ENCODE data around the gene ACER3. TPM values are rescaled to one million over a fixed set of nuclear protein-coding genes. Genes with fewer than 3 reads are reported as not detected.

Gene ACER3
- total and polyA plus RNA-seq, 2 experiments from 2014 or later: 6.2 to 26.5 TPM

- TF ChIP-seq ETS1 (IDR thresholded peaks at IDR 0.05) (no peak), STAT1 (IDR thresholded peaks at IDR 0.05; ENCODE audit: unreplicated experiment) (no peak)
- TF ChIP-seq, protein P1, sequence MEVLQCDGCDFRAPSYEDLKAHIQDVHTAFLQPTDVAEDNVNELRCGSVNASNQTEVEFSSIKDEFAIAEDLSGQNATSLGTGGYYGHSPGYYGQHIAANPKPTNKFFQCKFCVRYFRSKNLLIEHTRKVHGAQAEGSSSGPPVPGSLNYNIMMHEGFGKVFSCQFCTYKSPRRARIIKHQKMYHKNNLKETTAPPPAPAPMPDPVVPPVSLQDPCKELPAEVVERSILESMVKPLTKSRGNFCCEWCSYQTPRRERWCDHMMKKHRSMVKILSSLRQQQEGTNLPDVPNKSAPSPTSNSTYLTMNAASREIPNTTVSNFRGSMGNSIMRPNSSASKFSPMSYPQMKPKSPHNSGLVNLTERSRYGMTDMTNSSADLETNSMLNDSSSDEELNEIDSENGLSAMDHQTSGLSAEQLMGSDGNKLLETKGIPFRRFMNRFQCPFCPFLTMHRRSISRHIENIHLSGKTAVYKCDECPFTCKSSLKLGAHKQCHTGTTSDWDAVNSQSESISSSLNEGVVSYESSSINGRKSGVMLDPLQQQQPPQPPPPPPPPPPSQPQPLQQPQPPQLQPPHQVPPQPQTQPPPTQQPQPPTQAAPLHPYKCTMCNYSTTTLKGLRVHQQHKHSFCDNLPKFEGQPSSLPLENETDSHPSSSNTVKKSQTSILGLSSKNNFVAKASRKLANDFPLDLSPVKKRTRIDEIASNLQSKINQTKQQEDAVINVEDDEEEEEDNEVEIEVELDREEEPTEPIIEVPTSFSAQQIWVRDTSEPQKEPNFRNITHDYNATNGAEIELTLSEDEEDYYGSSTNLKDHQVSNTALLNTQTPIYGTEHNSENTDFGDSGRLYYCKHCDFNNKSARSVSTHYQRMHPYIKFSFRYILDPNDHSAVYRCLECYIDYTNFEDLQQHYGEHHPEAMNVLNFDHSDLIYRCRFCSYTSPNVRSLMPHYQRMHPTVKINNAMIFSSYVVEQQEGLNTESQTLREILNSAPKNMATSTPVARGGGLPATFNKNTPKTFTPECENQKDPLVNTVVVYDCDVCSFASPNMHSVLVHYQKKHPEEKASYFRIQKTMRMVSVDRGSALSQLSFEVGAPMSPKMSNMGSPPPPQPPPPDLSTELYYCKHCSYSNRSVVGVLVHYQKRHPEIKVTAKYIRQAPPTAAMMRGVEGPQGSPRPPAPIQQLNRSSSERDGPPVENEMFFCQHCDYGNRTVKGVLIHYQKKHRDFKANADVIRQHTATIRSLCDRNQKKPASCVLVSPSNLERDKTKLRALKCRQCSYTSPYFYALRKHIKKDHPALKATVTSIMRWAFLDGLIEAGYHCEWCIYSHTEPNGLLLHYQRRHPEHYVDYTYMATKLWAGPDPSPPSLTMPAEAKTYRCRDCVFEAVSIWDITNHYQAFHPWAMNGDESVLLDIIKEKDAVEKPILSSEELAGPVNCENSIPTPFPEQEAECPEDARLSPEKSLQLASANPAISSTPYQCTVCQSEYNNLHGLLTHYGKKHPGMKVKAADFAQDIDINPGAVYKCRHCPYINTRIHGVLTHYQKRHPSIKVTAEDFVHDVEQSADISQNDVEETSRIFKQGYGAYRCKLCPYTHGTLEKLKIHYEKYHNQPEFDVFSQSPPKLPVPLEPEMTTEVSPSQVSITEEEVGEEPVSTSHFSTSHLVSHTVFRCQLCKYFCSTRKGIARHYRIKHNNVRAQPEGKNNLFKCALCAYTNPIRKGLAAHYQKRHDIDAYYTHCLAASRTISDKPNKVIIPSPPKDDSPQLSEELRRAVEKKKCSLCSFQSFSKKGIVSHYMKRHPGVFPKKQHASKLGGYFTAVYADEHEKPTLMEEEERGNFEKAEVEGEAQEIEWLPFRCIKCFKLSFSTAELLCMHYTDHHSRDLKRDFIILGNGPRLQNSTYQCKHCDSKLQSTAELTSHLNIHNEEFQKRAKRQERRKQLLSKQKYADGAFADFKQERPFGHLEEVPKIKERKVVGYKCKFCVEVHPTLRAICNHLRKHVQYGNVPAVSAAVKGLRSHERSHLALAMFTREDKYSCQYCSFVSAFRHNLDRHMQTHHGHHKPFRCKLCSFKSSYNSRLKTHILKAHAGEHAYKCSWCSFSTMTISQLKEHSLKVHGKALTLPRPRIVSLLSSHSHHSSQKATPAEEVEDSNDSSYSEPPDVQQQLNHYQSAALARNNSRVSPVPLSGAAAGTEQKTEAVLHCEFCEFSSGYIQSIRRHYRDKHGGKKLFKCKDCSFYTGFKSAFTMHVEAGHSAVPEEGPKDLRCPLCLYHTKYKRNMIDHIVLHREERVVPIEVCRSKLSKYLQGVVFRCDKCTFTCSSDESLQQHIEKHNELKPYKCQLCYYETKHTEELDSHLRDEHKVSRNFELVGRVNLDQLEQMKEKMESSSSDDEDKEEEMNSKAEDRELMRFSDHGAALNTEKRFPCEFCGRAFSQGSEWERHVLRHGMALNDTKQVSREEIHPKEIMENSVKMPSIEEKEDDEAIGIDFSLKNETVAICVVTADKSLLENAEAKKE (CRISPR knock-in tag; IDR thresholded peaks at IDR 0.05): no peak
Observed at GRCh38 chr11:76947190-76947589, 86.5 kb downstream of the ACER3 start (continued).

DNA sequence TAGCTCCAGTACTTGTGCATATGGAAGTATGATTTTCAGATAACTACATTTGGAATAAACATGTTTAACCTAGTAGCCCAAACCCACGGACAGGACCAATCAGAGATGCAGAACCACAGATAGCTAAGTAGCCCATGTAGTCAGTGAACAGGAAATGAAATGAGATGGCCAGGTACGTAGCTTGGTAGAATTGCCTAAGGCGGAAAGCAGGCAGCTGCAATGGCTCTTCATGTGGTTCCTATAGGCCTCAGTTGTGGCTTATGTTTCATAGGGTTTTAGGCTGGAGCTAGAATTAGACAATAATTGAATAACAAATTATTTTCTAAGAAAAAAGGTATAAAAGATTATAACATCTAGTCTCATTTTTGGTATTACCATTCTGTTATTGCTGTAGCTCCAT lies 87.1 kb downstream of the ACER3 start:
- H3K9me2 ChIP-seq (ENCODE audit: insufficient read depth): no peaks in the 10 kb centered on the region
- TF ChIP-seq STAT1 (IDR thresholded peaks at IDR 0.05; ENCODE audit: unreplicated experiment) (no peak), ZNF114 (CRISPR knock-in tag; IDR thresholded peaks at IDR 0.05) (no peak), ETS1 (IDR thresholded peaks at IDR 0.05) (no peak), ZNF331 (CRISPR knock-in tag; IDR thresholded peaks at IDR 0.05; ENCODE audit: low read depth) (no peak), EZH2 (IDR thresholded peaks at IDR 0.05; ENCODE audit: low read depth, unreplicated experiment) (no peak), EZH2phosphoT487 (IDR thresholded peaks at IDR 0.05; ENCODE audit: unreplicated experiment) (no peak), NANOG (IDR thresholded peaks at IDR 0.05; ENCODE audit: borderline replicate concordance) (no peak), REST (IDR thresholded peaks at IDR 0.05; ENCODE audit: unreplicated experiment) (no peak), JUNB (IDR thresholded peaks at IDR 0.05; ENCODE audit: unreplicated experiment) (no peak), CREB1 (CRISPR knock-in tag; IDR thresholded peaks at IDR 0.05; ENCODE audit: low read depth) (no peak), POLR2AphosphoS5 (IDR thresholded peaks at IDR 0.05; ENCODE audit: low read depth) (no peak)

More for the DNA sequence above, 87.1 kb downstream of the ACER3 start:
- H3K4me1 Mint-ChIP-seq: peaks cover 17% of the 10 kb centered on the region
- DNase-seq (ENCODE audit: low spot score) (no peak), ATAC-seq (no peak)
- H3K4me2 ChIP-seq: no peak overlapping the region
- no peaks in the 10 kb centered on the region for H3K27me3 ChIP-seq (ENCODE audit: insufficient read depth)
- no peak overlapping the region for H3K27ac Mint-ChIP-seq
- H3K27me3 Mint-ChIP-seq (ENCODE audit: insufficient read depth, low read depth, poor library complexity): peaks cover 2% of the 10 kb centered on the region
- H3K4me1 ChIP-seq (ENCODE audit: insufficient read depth): peaks cover 11% of the 10 kb centered on the region
- no peaks in the 10 kb centered on the region for H3F3A ChIP-seq (replicated peaks; ENCODE audit: low read depth)
- H3K9me3 Mint-ChIP-seq: peaks cover 18% of the 10 kb centered on the region
- no peak overlapping the region for H3K4me3 ChIP-seq
- no peak overlapping the region for H2AFZ ChIP-seq
- H4K20me1 ChIP-seq (replicated peaks; ENCODE audit: insufficient read depth): no peaks in the 10 kb centered on the region
- no peak overlapping the region for H3K27ac ChIP-seq (ENCODE audit: low read depth)
- peaks cover 5% of the 10 kb centered on the region; the same call in 1 of the 2 replicates for H3K36me3 ChIP-seq (ENCODE audit: insufficient read depth)
- H3K4me3 Mint-ChIP-seq: no peak overlapping the region
- H3K79me2 ChIP-seq (replicated peaks; ENCODE audit: insufficient read depth): peaks cover 24% of the 10 kb centered on the region
- peaks cover 24% of the 10 kb centered on the region for H3K36me3 Mint-ChIP-seq (ENCODE audit: low read depth)
